GM18511 (cell line): Measurements from ENCODE around the gene FOXI1.
"Not testable (repeated sequence)": the region's sequence is repeated elsewhere in the genome, so short reads cannot be mapped to it uniquely, and the experiment has no call there.

Source experiments
- ATAC-seq: cut with Tn5 transposase; IDR thresholded peaks from one replicate; pipeline ENCODE4 v1.9.1; 2021; ENCODE audit warnings: mild to moderate bottlenecking, moderate library complexity; ENCODE audit not compliant: unreplicated experiment

FOXI1 gene

GRCh38 chr5:170092455-170093101 lies 13.1 kb upstream of the FOXI1 start:
- no peak for ATAC-seq

- not testable (repeated sequence) for ATAC-seq
Measured at GRCh38 chr5:170094329-170094728, 11.4 kb upstream of the FOXI1 start.

- ATAC-seq = no peak
Measured at GRCh38 chr5:170095646-170096045, 10.1 kb upstream of the FOXI1 start.

- ATAC-seq = no peak
Measured at GRCh38 chr5:170097934-170098333, 7.8 kb upstream of the FOXI1 start.

GRCh38 chr5:170100066-170100943 lies 5.4 kb upstream of the FOXI1 start:
- peak; percentile 69 for ATAC-seq

GRCh38 chr5:170103447-170103846 lies 2.2 kb upstream of the FOXI1 start:
- ATAC-seq = no peak

GRCh38 chr5:170104299-170104698 lies 1.4 kb upstream of the FOXI1 start:
- no peak for ATAC-seq

GRCh38 chr5:170104710-170105109 lies 987 bp upstream of the FOXI1 start:
- ATAC-seq = no peak

GRCh38 chr5:170107674-170108073 lies 2.0 kb downstream of the FOXI1 start:
- no peak for ATAC-seq

GRCh38 chr5:170108266-170108785 lies 2.6 kb downstream of the FOXI1 start:
- no peak for ATAC-seq

GRCh38 chr5:170109059-170110031 lies 3.6 kb downstream of the FOXI1 start:
- no peak for ATAC-seq

GRCh38 chr5:170110403-170111087 lies 4.8 kb downstream of the FOXI1 start:
- no peak for ATAC-seq

GRCh38 chr5:170111088-170111785 lies 5.5 kb downstream of the FOXI1 start:
- no peak for ATAC-seq

- ATAC-seq = no peak
Measured at GRCh38 chr5:170112876-170113521, 7.3 kb downstream of the FOXI1 start.

GRCh38 chr5:170113522-170113900 lies 7.8 kb downstream of the FOXI1 start:
- no peak for ATAC-seq

GRCh38 chr5:170114271-170114670 lies 8.6 kb downstream of the FOXI1 start:
- no peak for ATAC-seq

GRCh38 chr5:170115925-170116324 lies 10.2 kb downstream of the FOXI1 start:
- no peak for ATAC-seq

- no peak for ATAC-seq
Measured at GRCh38 chr5:170117736-170118135, 12.0 kb downstream of the FOXI1 start.

GRCh38 chr5:170120576-170120975 lies 14.9 kb downstream of the FOXI1 start:
- ATAC-seq = no peak
